ENCODE data around the gene TRAK2.
"Not testable (repeated sequence)": the region's sequence is repeated elsewhere in the genome, so short reads cannot be mapped to it uniquely, and the experiment has no call there.

Gene TRAK2

GRCh38 chr2:201432621-201433393 is 18.5 kb downstream of the TRAK2 start:
- Histone ChIP-seq H3K36me3 (peaks cover 23% of the 10 kb centered on the region), H3K27me3 (no peaks in the 10 kb centered on the region), H3K4me1 (peaks cover 17% of the 10 kb centered on the region), H3K27ac (no peak overlapping the region), H3K9ac (no peak overlapping the region), H3K4me3 (no peak overlapping the region), H3K9me3 (peaks cover 39% of the 10 kb centered on the region), H4K20me1 (no peaks in the 10 kb centered on the region), H3K4me2 (peak overlapping the region; percentile 25; the same call in 1 of the 2 replicates)
- no peak for TF ChIP-seq Cebpa-rat (IDR thresholded peaks at IDR 0.05)

DNA sequence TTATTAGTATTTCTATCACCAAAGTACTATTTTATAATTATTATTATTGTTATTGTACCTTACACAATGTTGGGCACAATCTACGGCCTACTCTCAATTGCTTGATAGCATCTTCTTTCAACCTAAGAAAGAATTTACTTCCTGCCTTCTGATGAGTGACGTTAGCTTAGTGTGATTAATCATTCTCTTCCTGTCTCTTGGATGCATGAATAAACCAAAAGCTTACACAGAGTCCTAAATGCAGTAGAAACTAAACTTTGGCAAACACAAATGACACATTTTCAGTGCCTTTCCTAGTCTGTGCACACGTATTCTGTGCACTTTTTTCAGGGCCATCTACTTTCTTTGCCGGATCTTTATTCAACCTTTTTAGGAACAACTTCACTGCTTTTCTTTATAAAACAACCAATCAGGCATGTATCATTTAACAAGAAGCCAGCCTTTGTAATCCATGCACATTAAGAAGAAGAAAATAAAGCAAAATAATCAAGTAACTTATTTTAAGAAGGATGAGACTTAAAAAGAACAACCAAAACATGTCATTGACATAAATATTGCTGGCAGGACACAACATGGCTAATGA is 19.1 kb downstream of the TRAK2 start:
- no peak for TF ChIP-seq Cebpa-rat (IDR thresholded peaks at IDR 0.05)
- Histone ChIP-seq H3K27ac (no peak overlapping the region), H3K4me2 (peak overlapping the region; percentile 25; the same call in 1 of the 2 replicates), H3K4me1 (peaks cover 17% of the 10 kb centered on the region), H4K20me1 (no peaks in the 10 kb centered on the region), H3K4me3 (no peak overlapping the region), H3K36me3 (peaks cover 23% of the 10 kb centered on the region), H3K27me3 (no peaks in the 10 kb centered on the region), H3K9ac (no peak overlapping the region), H3K9me3 (peaks cover 44% of the 10 kb centered on the region)

GRCh38 chr2:201430839-201431238 is 20.4 kb downstream of the TRAK2 start:
- Histone ChIP-seq H3K9ac (no peak overlapping the region), H3K9me3 (peaks cover 44% of the 10 kb centered on the region), H3K36me3 (peaks cover 23% of the 10 kb centered on the region), H3K4me1 (peaks cover 17% of the 10 kb centered on the region), H3K27ac (no peak overlapping the region), H4K20me1 (no peaks in the 10 kb centered on the region), H3K27me3 (no peaks in the 10 kb centered on the region), H3K4me2 (no peak overlapping the region), H3K4me3 (no peak overlapping the region)
- TF ChIP-seq Cebpa-rat (IDR thresholded peaks at IDR 0.05) = no peak

DNA sequence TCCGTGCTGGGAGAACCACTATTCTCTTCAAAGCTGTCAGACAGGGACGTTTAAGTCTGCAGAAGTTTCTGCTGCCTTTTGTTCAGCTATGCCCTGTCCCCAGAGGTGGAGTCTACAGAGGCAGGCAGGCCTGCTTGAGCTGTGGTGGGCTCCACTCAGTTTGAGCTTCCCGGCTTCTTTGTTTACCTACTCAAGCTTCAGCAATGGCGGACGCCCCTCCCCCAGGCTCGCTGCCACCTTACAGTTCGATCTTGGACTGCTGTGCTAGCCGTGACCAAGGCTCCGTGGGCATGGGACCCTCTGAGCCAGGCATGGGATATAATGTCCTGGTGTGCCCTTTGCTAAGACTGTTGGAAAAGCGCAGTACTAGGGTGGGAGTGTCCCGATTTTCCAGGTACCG is 20.9 kb downstream of the TRAK2 start:
- not testable (repeated sequence) for H3K4me3 ChIP-seq, H4K20me1 ChIP-seq, H3K27ac ChIP-seq, H3K9ac ChIP-seq, H3K4me2 ChIP-seq, H3K27me3 ChIP-seq
- Histone ChIP-seq H3K4me1 (peaks cover 17% of the 10 kb centered on the region), H3K9me3 (peaks cover 44% of the 10 kb centered on the region), H3K36me3 (peaks cover 23% of the 10 kb centered on the region)

- not testable (repeated sequence) for H3K9ac ChIP-seq, H4K20me1 ChIP-seq, H3K27me3 ChIP-seq, H3K27ac ChIP-seq, H3K4me3 ChIP-seq, H3K4me2 ChIP-seq
- peaks cover 23% of the 10 kb centered on the region for H3K36me3 ChIP-seq
- peaks cover 44% of the 10 kb centered on the region for H3K9me3 ChIP-seq
- H3K4me1 ChIP-seq = peaks cover 17% of the 10 kb centered on the region
Measured at GRCh38 chr2:201429835-201430234, 21.4 kb downstream of the TRAK2 start.

DNA sequence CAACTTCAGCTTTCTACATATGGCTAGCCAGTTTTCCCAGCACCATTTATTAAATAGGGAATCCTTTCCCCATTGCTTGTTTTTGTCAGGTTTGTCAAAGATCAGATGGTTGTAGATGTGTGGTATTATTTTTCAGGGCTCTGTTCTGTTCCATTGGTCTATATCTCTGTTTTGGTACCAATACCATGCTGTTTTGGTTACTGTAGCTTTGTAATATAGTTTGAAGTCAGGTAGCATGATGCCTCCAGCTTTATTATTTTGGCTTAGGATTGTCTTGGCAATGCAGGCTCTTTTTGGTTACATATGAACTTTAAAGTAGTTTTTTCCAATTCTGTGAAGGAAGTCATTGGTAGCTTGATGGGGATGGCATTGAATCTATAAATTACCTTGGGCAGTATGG is 22.9 kb downstream of the TRAK2 start:
- H3K4me3 ChIP-seq, H3K9ac ChIP-seq, H3K27ac ChIP-seq, H3K27me3 ChIP-seq, H3K4me2 ChIP-seq, H4K20me1 ChIP-seq: not testable (repeated sequence)
- H3K4me1 ChIP-seq = peaks cover 17% of the 10 kb centered on the region
- H3K36me3 ChIP-seq = peaks cover 23% of the 10 kb centered on the region
- peaks cover 44% of the 10 kb centered on the region for H3K9me3 ChIP-seq

- Histone ChIP-seq H3K36me3 (peaks cover 15% of the 10 kb centered on the region), H3K4me3 (no peak overlapping the region), H3K4me2 (no peak overlapping the region), H3K9ac (no peak overlapping the region), H3K27me3 (no peaks in the 10 kb centered on the region), H3K27ac (no peak overlapping the region), H3K4me1 (no peaks in the 10 kb centered on the region), H4K20me1 (no peaks in the 10 kb centered on the region), H3K9me3 (peaks cover 36% of the 10 kb centered on the region)
- TF ChIP-seq Cebpa-rat (IDR thresholded peaks at IDR 0.05) = no peak
Measured at GRCh38 chr2:201425952-201426351, 25.3 kb downstream of the TRAK2 start.

DNA sequence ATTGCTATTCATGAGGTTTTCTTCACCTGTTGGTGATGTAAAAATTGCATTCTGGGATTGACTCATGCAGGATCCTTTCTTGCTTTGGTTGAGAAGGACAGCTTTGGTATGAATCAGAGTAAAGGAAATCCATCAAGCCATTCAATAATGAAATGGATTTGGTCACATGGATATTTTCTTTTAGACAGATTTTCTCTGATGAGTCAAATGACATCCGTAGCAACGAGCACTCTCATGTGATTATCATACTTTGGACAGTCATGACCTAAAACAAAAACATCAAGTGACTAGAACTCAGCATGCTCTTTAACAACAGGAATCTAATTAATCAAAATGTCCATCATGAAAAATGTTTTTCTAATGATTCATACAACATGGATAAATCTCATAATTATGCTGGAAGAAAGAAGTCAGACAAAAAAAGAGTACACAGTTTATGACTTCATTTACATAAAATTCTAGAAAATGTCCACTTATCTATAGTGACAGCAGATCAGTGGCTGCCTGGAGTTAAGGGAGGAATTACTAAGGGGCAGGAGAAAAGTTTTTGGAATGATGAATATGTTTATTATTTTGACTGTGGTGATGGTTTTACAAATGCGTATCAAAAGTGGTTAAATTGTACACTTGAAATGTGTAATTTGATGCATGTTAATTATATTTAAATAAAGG is 30.7 kb downstream of the TRAK2 start:
- no peak for TF ChIP-seq Cebpa-rat (IDR thresholded peaks at IDR 0.05)
- Histone ChIP-seq H3K9ac (no peak overlapping the region), H3K36me3 (peaks cover 8% of the 10 kb centered on the region), H3K4me2 (0 out of 2 replicates have a peak overlapping the region, but pooled peaks have one; percentile 33), H3K4me1 (peaks cover 17% of the 10 kb centered on the region), H3K27ac (no peak overlapping the region), H4K20me1 (no peaks in the 10 kb centered on the region), H3K4me3 (no peak overlapping the region), H3K9me3 (no peaks in the 10 kb centered on the region), H3K27me3 (no peaks in the 10 kb centered on the region)

GRCh38 chr2:201419986-201420385 is 31.3 kb downstream of the TRAK2 start:
- Histone ChIP-seq H3K4me1 (peaks cover 23% of the 10 kb centered on the region), H3K9ac (no peak overlapping the region), H3K9me3 (no peaks in the 10 kb centered on the region), H3K36me3 (peaks cover 8% of the 10 kb centered on the region), H4K20me1 (no peaks in the 10 kb centered on the region), H3K27me3 (no peaks in the 10 kb centered on the region), H3K4me2 (peak overlapping the region; percentile 33; the same call in 1 of the 2 replicates), H3K27ac (no peak overlapping the region), H3K4me3 (no peak overlapping the region)
- TF ChIP-seq Cebpa-rat (IDR thresholded peaks at IDR 0.05) = no peak

DNA sequence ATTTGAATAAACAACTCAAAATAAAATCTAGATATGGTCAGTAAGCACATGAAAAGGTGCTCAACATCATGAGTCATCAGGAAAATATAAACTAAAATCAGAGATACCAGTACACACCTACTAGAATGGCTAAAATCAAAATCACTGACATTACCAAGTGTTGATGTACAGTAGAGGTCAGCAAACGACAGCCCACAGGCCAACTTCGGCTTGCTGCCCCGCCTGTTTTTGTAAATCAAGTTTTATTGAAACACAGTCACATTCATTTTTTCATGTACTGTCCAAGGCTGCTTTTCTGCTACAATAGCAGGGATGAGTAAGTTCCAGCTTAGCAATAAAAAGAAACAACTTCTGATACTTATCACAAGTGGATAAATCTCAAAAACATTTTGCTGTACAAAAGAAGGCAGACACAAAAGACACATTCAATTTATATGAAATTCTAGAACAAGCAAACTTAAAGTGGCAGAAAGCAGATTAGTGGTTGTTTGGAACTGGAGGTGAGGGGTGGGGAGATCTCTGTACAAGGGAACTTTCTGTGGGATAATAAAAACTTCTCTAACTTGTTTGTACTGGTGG is 32.1 kb downstream of the TRAK2 start:
- Histone ChIP-seq H3K4me1 (peaks cover 31% of the 10 kb centered on the region), H3K36me3 (peaks cover 8% of the 10 kb centered on the region), H3K9ac (no peak overlapping the region), H3K4me3 (no peak overlapping the region), H3K9me3 (no peaks in the 10 kb centered on the region), H3K27ac (no peak overlapping the region), H4K20me1 (no peaks in the 10 kb centered on the region), H3K27me3 (no peaks in the 10 kb centered on the region), H3K4me2 (no peak overlapping the region)
- TF ChIP-seq Cebpa-rat (IDR thresholded peaks at IDR 0.05) = no peak

Measured in BLaER1 (cell line).